A673 (cell line): ENCODE measurements around the gene WDR45B. TPM values are rescaled to one million over a fixed set of nuclear protein-coding genes. Genes with fewer than 3 reads are reported as not detected.

ENCODE experiments used
- BruUV-seq: library from RNA; stranded (reverse); fragments of 400-500 nt; replicated peaks from 2 replicates; lab custom pipeline; 2021; lab: Mats Ljungman, UMichigan
- CTCF ChIA-PET: fragments of 300-600 bp; sonication (Branson Sonifier 250); formaldehyde crosslinking; loops from one replicate; lab custom pipeline; 2022; ENCODE audit warnings: antibody characterized with exemption; lab: Charles Lee
- POLR2A ChIA-PET: fragments of 300-600 bp; sonication (Branson Sonifier 250); formaldehyde crosslinking; loops from one replicate; lab custom pipeline; 2022; ENCODE audit warnings: antibody characterized with exemption; ENCODE audit not compliant: low non-redundant PET; lab: Charles Lee
- DNase-seq: peaks from one replicate; pipeline ENCODE4 v3.0.0-alpha.2; 2015; ENCODE audit warnings: low spot score
- H3K27ac ChIP-seq: fragments of 200-600 bp; sonication (generic); 2 replicates; pipeline ENCODE4 v1.5.1; 2016; ENCODE audit warnings: mixed run types, low read depth, mild to moderate bottlenecking, mixed read lengths, antibody characterized with exemption, low read length; ENCODE audit not compliant: poor library complexity, severe bottlenecking
- H3K27me3 ChIP-seq: fragments of 200-600 bp; sonication (generic); replicated peaks from 2 replicates; pipeline ENCODE4 v1.6.1; 2017; ENCODE audit warnings: mixed run types, low read depth, mild to moderate bottlenecking, mixed read lengths, antibody characterized with exemption, low read length; ENCODE audit not compliant: insufficient read depth, poor library complexity
- H3K36me3 ChIP-seq: fragments of 200-600 bp; sonication (generic); 2 replicates; pipeline ENCODE4 v1.6.1; 2016; ENCODE audit warnings: mixed run types, mild to moderate bottlenecking, mixed read lengths, antibody characterized with exemption, low read length; ENCODE audit not compliant: insufficient read depth, poor library complexity, severe bottlenecking
- H3K4me1 ChIP-seq: fragments of 200-600 bp; sonication (generic); 2 replicates; pipeline ENCODE4 v1.6.1; 2017; ENCODE audit warnings: mixed run types, mild to moderate bottlenecking, mixed read lengths, antibody characterized with exemption, low read length; ENCODE audit not compliant: insufficient read depth, poor library complexity, severe bottlenecking
- H3K4me3 ChIP-seq: fragments of 200-600 bp; sonication (generic); 2 replicates; pipeline ENCODE4 v1.5.1; 2016; ENCODE audit warnings: low read depth, mixed run types, mild to moderate bottlenecking, mixed read lengths, low read length; ENCODE audit not compliant: poor library complexity, severe bottlenecking
- H3K9me3 ChIP-seq: fragments of 200-600 bp; sonication (generic); 2 replicates; pipeline ENCODE4 v1.6.1; 2016; ENCODE audit warnings: mixed run types, low read depth, mild to moderate bottlenecking, mixed read lengths, antibody characterized with exemption, low read length; ENCODE audit not compliant: poor library complexity, severe bottlenecking
- CTCF ChIP-seq: fragments of 300-800, 200-600 bp; sonication (generic); conservative IDR thresholded peaks from 2 replicates; pipeline ENCODE4 v1.5.1; 2017; ENCODE audit warnings: low read depth, mild to moderate bottlenecking, antibody characterized with exemption, low read length, moderate library complexity, mixed read lengths
- EZH2 ChIP-seq: fragments of 200-600 bp; sonication (generic); IDR thresholded peaks from 2 replicates; pipeline ENCODE4 v1.6.1; 2017; ENCODE audit warnings: borderline replicate concordance, low read depth, mild to moderate bottlenecking, mixed read lengths, antibody characterized with exemption, low read length; ENCODE audit not compliant: poor library complexity, severe bottlenecking
- intact Hi-C: fragments of 100-400 bp; cut with micrococcal nuclease; formaldehyde crosslinking; loops from one replicate; pipeline ENCODE4 v1.10.0; 2022; ENCODE audit not compliant: unreplicated experiment
- total RNA-seq: library from RNA; stranded (reverse); gene quantifications from 2 replicates; pipeline ENCODE4 v1.2.3, GENCODE V29; 2021

Gene WDR45B
- total RNA-seq, 1 experiment from 2014 or later: 73.0 TPM

DNA sequence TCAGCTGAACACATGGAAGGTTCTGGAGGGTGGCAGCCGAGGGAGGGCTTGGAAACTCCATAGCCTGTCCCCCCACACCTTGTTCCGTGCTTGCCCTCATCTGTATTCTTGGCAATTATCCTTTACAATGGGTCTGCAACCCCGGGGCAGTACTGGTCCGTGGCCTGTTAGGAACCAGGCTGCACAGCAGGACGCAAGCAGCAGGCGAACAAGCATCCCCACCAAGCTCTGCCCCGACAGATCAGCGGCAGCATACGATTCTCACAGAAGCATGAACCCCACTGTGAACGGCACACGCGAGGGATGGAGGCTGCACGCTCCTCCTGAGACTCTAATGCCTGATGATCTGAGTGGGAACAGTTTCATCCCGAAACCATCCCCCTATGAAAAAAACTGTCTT, 6.2 kb downstream of the WDR45B start:
- BruUV-seq: no TSS peak
- Histone ChIP-seq H3K9me3 (no peaks in the 10 kb centered on the region), H3K4me3 (no peak overlapping the region), H3K4me1 (peaks cover 5% of the 10 kb centered on the region), H3K36me3 (peaks cover 44% of the 10 kb centered on the region), H3K27me3 (no peaks in the 10 kb centered on the region), H3K27ac (no peak overlapping the region)
- TF ChIP-seq EZH2 (no peak), CTCF (no peak)
- CTCF ChIA-PET: no interaction called here
- intact Hi-C loops: loop anchor here (10.0 kb wide), 1 partner anchor 123 kb away; no protein-coding TSS in a partner anchor
- POLR2A ChIA-PET: no interaction called here
- DNase-seq: no peak

- no peak for TF ChIP-seq EZH2
- no peak for TF ChIP-seq CTCF
- H3K27ac ChIP-seq: no peak overlapping the region
- ChIA-PET CTCF (no interaction called here), POLR2A (no interaction called here)
- H3K36me3 ChIP-seq: peaks cover 45% of the 10 kb centered on the region
- no peak overlapping the region for H3K4me3 ChIP-seq
- H3K27me3 ChIP-seq: no peaks in the 10 kb centered on the region
- no peaks in the 10 kb centered on the region for H3K9me3 ChIP-seq
- no peak for DNase-seq
- intact Hi-C loops: loop anchor here (10.0 kb wide), 1 partner anchor 125 kb away; no protein-coding TSS in a partner anchor
- no TSS peak for BruUV-seq
- no peaks in the 10 kb centered on the region for H3K4me1 ChIP-seq
Observed at GRCh38 chr17:82640036-82640435, 8.2 kb downstream of the WDR45B start.

DNA sequence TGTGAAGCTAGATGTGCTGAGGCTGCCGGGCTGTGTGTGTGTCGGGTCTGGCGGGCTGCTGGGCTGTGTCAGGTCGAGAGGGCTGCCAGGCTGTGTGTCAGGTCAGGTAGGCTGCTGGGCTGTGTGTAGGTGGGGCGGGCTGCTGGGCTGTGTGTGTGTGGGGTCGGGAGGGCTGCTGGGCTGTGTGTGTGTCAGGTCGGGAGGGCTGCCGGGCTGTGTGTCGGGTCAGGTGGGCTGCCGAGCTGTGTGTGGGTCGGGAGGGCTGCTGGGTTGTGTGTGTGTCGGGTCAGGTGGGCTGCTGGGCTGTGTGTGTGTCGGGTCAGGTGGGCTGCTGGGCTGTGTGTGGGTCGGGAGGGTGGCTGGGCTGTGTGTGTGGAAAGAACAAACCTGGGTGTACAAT, 8.6 kb downstream of the WDR45B start:
- H3K4me1 ChIP-seq: no peaks in the 10 kb centered on the region
- no peak for DNase-seq
- BruUV-seq: no TSS peak
- no peaks in the 10 kb centered on the region for H3K27me3 ChIP-seq
- CTCF ChIA-PET: no interaction called here
- POLR2A ChIA-PET: no interaction called here
- TF ChIP-seq EZH2 (no peak), CTCF (no peak)
- no peak overlapping the region for H3K4me3 ChIP-seq
- no peak overlapping the region for H3K27ac ChIP-seq
- intact Hi-C loops: loop anchor here (10.0 kb wide), 1 partner anchor 125 kb away; no protein-coding TSS in a partner anchor
- no peaks in the 10 kb centered on the region for H3K9me3 ChIP-seq
- peaks cover 47% of the 10 kb centered on the region for H3K36me3 ChIP-seq
